Umbilical cord (tissue), 2 donors: ENCODE data around the gene UGT1A8. TPM values are rescaled to one million over a fixed set of nuclear protein-coding genes. Genes with fewer than 3 reads are reported as not detected.

Experiments
- DNase-seq: peaks from one replicate; pipeline ENCODE4 v3.0.0-alpha.2; 2015; ENCODE audit warnings: low spot score
- total RNA-seq: library from RNA; depleted of rRNA; stranded (reverse); fragments of >200 nt; gene quantifications from one replicate; pipeline ENCODE4 v1.2.3, GENCODE V29; 2014; ENCODE audit warnings: low replicate concordance; ENCODE audit not compliant: insufficient read depth

Gene UGT1A8
- total RNA-seq, 1 donor from 2014 or later = 6.5 TPM

DNA sequence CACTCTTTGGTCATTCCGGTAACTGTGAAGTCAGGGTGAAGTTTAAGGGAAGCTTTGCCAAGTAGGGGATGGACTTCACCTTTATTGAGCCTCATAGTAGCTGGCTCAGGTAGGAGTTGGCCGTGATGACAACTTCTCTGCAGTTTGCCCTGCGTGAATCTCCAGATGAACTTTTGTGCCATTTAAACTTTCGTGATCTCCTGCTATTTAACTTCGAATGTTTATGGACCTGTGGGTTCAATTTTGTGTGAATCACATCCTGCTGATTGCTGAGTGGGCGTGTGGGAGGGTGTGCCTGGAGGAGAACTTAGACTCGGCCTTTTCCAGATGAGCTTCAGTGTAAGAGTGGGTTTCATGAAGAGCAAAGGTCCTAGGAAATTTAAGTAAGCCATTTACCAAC lies 146.8 kb downstream of the UGT1A8 start:
- no peak for DNase-seq

- DNase-seq = no peak
These were observed 147.3 kb downstream of the UGT1A8 start for GRCh38 chr2:233764761-233765160.

GRCh38 chr2:233766416-233766815 lies 149.0 kb downstream of the UGT1A8 start:
- no peak for DNase-seq

GRCh38 chr2:233768076-233768475 lies 150.6 kb downstream of the UGT1A8 start:
- no peak for DNase-seq

DNA sequence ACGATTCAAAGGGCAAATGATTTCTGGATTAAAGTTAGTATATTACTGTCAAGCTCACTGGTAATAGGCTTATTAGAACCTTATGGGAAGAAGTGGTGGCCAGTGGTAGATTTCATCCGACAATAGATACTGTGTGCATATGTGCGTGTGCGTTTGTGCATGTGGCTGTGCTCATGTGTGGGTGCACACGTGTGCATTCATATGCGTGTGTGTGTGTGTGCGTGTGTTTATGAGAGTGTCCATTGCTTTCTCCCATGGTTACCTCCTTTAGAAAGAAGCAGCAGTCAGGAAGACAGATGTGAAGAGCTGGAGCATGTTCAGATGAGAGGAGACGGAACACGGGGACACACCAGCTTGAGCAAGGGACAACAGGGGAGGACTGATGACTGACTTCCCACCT lies 151.8 kb downstream of the UGT1A8 start:
- no peak for DNase-seq

GRCh38 chr2:233772153-233772552 lies 154.7 kb downstream of the UGT1A8 start:
- no peak for DNase-seq

DNA sequence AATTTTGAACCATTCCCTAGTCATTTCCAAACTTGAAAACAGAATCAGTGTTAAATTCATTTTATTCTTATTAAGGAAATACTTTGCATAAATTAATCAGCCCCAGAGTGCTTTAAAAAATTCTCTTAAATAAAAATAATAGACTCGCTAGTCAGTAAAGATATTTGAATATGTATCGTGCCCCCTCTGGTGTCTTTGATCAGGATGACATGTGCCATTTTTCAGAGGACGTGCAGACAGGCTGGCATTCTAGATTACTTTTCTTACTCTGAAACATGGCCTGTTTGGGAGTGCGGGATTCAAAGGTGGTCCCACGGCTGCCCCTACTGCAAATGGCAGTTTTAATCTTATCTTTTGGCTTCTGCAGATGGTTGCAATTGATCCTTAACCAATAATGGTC lies 155.2 kb downstream of the UGT1A8 start:
- DNase-seq = no peak

- no peak for DNase-seq
These were observed 156.4 kb downstream of the UGT1A8 start for GRCh38 chr2:233773854-233774253.

- no peak for DNase-seq
These were observed 158.0 kb downstream of the UGT1A8 start for GRCh38 chr2:233775414-233775813.

- no peak for DNase-seq
These were observed 160.6 kb downstream of the UGT1A8 start, which contains the start of gene MROH2A for GRCh38 chr2:233778030-233778429. TSS of gene MROH2A (plus strand) at chr2:233778330. CDS start at chr2:233779359, 1,029 bp downstream.

GRCh38 chr2:233779722-233780121 lies 162.3 kb downstream of the UGT1A8 start:
- no peak for DNase-seq

- no peak for DNase-seq
These were observed 163.3 kb downstream of the UGT1A8 start for GRCh38 chr2:233780771-233781170.

GRCh38 chr2:233789554-233789953 lies 172.1 kb downstream of the UGT1A8 start:
- DNase-seq = no peak

DNA sequence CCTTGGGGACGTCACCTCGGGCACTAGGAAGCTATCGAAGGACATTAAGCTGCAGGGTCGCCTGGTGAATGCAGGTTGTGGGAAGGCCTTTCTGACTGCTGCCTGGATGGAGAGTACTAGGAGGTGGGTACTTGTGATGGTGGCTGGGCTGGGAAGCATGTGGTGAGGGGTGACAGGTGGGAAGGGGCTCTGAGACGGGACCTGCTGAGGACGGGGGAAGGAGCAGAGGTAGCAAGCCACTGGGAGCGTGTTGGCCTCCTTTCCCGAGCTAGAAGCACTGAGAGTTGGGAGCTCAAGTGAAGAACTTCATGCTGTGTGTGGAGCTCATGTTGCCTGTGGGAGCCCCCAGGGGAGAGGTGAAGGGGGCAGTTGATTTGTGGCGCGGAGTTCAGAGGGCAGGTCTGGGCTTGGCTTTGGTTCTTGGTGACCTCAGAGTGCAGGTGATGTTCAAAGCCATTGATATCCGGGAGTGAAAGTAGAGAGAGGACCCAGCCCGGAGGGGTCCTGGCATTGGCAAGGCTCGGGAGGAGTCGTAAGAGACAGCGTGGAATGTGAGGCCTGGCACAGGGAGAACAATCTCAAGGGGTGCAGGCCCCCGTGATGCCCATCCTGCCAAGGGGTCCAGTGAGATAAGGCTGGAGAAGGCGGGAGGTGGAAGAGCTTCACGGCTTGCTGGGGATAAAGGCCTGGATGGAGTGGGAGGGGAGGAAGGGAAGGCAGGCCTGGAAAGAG lies 173.9 kb downstream of the UGT1A8 start:
- DNase-seq = no peak

- no peak for DNase-seq
These were observed 174.5 kb downstream of the UGT1A8 start for GRCh38 chr2:233791883-233792329.

DNA sequence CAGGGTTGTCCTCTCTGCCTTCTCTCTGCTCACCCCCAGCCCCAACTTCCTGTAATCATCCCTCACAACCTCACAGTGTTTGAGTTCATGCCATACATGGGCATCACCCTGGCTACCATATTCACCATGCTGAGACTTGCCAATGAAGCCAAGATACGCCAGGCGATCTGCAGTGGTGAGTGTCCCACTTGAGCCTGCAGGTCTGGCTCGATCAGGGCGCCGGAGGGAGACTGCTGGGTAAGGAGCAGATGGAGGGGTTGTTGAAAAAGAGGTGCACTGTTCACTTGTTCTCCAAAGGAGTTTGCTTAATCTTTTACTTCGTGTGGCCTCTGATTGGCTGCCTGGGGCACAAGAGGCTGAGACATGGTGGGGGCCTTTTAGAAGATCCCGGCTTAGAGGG lies 175.3 kb downstream of the UGT1A8 start:
- no peak for DNase-seq

- DNase-seq = no peak
These were observed 176.2 kb downstream of the UGT1A8 start for GRCh38 chr2:233793465-233794127.

DNA sequence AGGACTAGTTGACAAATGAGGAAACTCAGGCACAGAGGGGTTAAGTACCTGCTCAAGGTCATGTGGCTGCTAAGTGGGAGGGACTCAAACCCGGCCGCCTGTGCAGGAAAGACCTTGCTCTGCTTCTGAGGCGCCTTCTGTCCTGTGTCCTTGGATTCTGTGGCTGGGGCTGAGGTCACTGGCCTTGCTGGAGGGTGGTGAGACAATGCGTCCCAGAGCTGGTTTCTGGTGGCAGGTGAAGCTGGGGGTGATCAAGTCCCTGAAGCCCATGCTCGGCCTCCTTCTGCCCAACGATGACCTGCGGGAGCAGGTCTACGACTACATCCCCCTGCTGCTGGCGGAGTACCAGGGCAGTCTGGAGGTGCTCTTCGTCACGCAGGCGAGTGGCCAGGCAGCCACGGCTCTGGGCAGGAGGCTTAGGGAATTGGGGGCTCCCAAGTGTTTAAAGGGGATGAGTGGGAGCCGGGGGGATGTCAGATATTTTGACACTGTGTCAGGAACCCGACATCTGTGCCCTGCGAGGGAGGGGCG lies 176.8 kb downstream of the UGT1A8 start:
- DNase-seq = no peak

GRCh38 chr2:233795735-233796171 lies 178.3 kb downstream of the UGT1A8 start:
- no peak for DNase-seq

- no peak for DNase-seq
These were observed 178.8 kb downstream of the UGT1A8 start for GRCh38 chr2:233796254-233796653.

GRCh38 chr2:233798335-233799086 lies 181.1 kb downstream of the UGT1A8 start:
- no peak for DNase-seq

DNA sequence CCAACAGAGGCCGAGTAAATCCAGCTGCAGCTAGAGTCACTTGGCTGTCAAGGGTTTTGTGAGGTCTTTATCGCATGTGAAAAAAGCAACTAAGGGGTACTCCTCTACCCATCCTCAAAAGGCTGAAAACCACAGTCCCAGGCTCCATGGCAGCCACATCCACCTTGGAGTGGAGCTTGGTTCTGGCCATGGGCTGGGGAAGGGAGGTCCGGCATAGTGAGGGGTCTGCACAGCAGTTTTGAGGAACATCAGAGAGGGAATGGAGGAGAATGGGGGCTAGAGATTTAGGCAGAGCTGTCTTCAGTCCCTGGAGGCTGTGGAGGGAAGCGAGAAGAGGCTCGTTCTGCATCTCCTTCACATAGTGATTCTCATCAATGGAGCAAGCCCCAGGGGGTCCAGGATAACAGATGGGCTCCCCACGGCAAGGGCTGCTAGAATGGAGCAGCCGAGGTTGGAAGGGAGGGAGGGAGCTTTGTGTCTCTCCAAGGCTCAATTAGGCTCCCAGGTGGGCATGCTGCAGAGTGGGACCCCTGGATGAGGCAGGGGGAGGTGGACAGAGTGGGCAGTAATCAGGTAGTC lies 181.7 kb downstream of the UGT1A8 start:
- no peak for DNase-seq
